Adrenal gland (tissue), 12 donors: Measurements from ENCODE around the gene CORO2A. TPM values are rescaled to one million over a fixed set of nuclear protein-coding genes. Genes with fewer than 3 reads are reported as not detected.

Experiments used
- DNase-seq, 7 donors: peaks; one replicate each; pipeline ENCODE4 v3.0.0-alpha.2; 2019 to 2020
- H3K27ac ChIP-seq, 5 donors: fragments of 200-600 bp; sonication (generic) in 4 of 5; 1 replicate in 3 of 5; 2 replicates in 2 of 5; pipeline versions ENCODE4 v1.5.1 to v1.8.0; 2016 to 2020; ENCODE audit warnings: mild to moderate bottlenecking in 1 of 5
- H3K27me3 ChIP-seq: fragments of 200-600 bp; 2 replicates; pipeline ENCODE4 v1.8.0; 2021
- H3K36me3 ChIP-seq, 2 donors: fragments of 200-600 bp; replicated peaks in 1 of 2; 1 replicate in 1 of 2; 2 replicates in 1 of 2; pipeline versions ENCODE4 v1.5.1 to v1.8.0; 2018 to 2022
- H3K4me1 ChIP-seq, 2 donors: fragments of 200-600 bp; replicated peaks in 1 of 2; 1 replicate in 1 of 2; 2 replicates in 1 of 2; pipeline versions ENCODE4 v1.5.1 to v1.8.0; 2018 to 2021
- H3K4me3 ChIP-seq, 4 donors: fragments of 200-600 bp; sonication (generic) in 3 of 4; one replicate each; pipeline ENCODE4 v1.5.1; 2016 to 2018
- H3K9me3 ChIP-seq, 3 donors: fragments of 200-600 bp; sonication (generic) in 1 of 3; replicated peaks in 1 of 3; 1 replicate in 2 of 3; 2 replicates in 1 of 3; pipeline versions ENCODE4 v1.5.1 to v1.8.0; 2016 to 2021
- POLR2A ChIP-seq, 2 donors: fragments of 450-650 bp; IDR thresholded peaks; one replicate each; pipeline ENCODE4 v1.6.1; 2017; ENCODE audit warnings: antibody characterized with exemption in 2 of 2, mild to moderate bottlenecking in 2 of 2, moderate library complexity in 1 of 2
- WGBS, 4 donors: extraction: QIAGEN DNeasy Blood & Tissue Kit in 2 of 4; methylation state at CpG; one replicate each; pipeline versions ENCODE4 v1.1.5 to v1.1.7; 2013 to 2017; 5-methylcytosine and 5-hydroxymethylcytosine counted together
- intact Hi-C, 2 donors: fragments of 100-400 bp; cut with DNase I; formaldehyde crosslinking; loops; one replicate each; pipeline versions ENCODE4 v1.14.1 to v1.15.0; 2022 to 2023
- polyA plus RNA-seq, 3 donors: library from polyadenylated mRNA; stranded (reverse); fragments of 200-250 nt in 2 of 3; fragments of 350-450 nt in 1 of 3; fragmentation: Illumina TruSeq in 1 of 3; extraction: RNeasy Lipid Tissue Mini Kit (QIAGEN cat#74804) in 1 of 3; gene quantifications; one replicate each; pipeline ENCODE4 v1.2.3, GENCODE V29; 2013 to 2014
- total RNA-seq, 9 donors: library from RNA; depleted of rRNA in 4 of 9; stranded (reverse); fragments of >200 nt in 4 of 9; fragments of 120-200 nt in 1 of 9; fragmentation: NEBNext Ultra II Directional in 1 of 9; extraction: Animal tissue kit (Norgen Biotek cat#: 25700) in 1 of 9; gene quantifications; one replicate each; pipeline versions ENCODE4 v1.1.0 to v1.2.4, GENCODE V29; 2013 to 2023
- TF ChIP-seq, protein P1 (sequence below), 6 experiments: fragments of 450-650 bp in 4 of 6; fragments of 200-600 bp in 2 of 6; sonication (generic) in 1 of 6; IDR thresholded peaks; 1 replicate in 5 of 6; 2 replicates in 1 of 6; pipeline versions ENCODE4 v1.5.1 to v1.8.0; 2016 to 2021; ENCODE audit warnings: antibody characterized with exemption in 6 of 6, mild to moderate bottlenecking in 2 of 6, moderate library complexity in 1 of 6
- donor health status: healthy with polysubstance abuse.
- donor health status: Bipolar disorder and iron deficiency.
- donor health status: DM: yes; HTN: yes; CAD: no.
- donor health status: DM: no; HTN: no; CAD: no.
- donor health status: DM: no; HTN: no; CAD: no.
- donor health status: DM: yes; HTN: yes; CAD: no.

Gene CORO2A
- total and polyA plus RNA-seq, 12 donors: 0.06 to 3.9 (median 1.2) TPM

DNA sequence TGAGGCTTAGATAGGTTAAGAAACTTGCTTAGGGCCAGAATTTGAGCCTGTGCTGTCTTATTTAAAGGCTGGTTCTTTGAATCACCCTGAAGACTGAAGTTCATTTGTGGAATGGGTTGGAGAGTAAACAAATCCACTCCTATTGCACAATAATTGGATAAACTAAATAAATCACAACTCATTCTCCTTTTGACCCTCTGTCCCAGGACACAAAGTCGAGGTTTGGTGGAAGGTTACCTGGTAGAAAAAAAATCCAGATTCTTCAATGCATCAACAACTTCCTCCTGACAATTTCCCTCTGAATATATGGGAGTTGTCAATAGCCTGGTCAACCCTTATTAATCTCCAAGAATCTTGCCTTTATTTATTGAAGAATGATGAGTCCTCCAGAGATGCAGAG is 34.1 kb upstream of the CORO2A start:
- H3K9me3 ChIP-seq: no peaks in the 10 kb centered on the region
- DNase-seq: no peak
- H3K4me3 ChIP-seq: no peak overlapping the region
- intact Hi-C loops: no loop called here
- no peak overlapping the region for H3K27ac ChIP-seq
- H3K4me1 ChIP-seq: no peaks in the 10 kb centered on the region
- H3K36me3 ChIP-seq: peaks cover 0 to 14% of the 10 kb centered on the region in 2 donors
- WGBS, 4 donors: 31 to 39% (median 36%) methylated on average over 1 of the region's 1 CpG
- no peak for TF ChIP-seq POLR2A (IDR thresholded peaks at IDR 0.05)
- TF ChIP-seq, protein P1, sequence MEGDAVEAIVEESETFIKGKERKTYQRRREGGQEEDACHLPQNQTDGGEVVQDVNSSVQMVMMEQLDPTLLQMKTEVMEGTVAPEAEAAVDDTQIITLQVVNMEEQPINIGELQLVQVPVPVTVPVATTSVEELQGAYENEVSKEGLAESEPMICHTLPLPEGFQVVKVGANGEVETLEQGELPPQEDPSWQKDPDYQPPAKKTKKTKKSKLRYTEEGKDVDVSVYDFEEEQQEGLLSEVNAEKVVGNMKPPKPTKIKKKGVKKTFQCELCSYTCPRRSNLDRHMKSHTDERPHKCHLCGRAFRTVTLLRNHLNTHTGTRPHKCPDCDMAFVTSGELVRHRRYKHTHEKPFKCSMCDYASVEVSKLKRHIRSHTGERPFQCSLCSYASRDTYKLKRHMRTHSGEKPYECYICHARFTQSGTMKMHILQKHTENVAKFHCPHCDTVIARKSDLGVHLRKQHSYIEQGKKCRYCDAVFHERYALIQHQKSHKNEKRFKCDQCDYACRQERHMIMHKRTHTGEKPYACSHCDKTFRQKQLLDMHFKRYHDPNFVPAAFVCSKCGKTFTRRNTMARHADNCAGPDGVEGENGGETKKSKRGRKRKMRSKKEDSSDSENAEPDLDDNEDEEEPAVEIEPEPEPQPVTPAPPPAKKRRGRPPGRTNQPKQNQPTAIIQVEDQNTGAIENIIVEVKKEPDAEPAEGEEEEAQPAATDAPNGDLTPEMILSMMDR (IDR thresholded peaks at IDR 0.05): no peak
- no peaks in the 10 kb centered on the region for H3K27me3 ChIP-seq

DNA sequence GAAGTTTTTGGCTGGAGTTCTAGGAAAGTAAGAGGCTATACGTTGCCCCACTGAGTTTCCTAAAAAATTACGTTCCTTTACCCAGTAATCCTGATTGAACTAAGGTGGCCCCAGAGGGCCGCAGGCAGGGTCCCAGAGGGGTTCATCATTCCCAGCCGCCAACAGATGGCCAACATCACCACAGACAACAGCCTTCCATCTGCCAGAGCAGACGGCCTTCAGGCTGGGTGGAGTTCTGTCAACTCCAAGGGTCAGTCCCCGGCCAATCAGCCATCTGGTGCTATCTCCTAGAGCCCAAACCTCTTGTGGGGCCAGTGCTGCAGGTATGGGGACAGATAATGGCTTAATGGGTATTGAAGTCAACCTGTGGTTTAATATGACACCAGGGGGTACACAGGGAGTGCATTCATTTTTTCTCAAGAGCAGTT is 32.6 kb upstream of the CORO2A start:
- WGBS, 4 donors: 80 to 94% (median 89%) methylated on average over 1 to 6 of the region's 6 CpGs

DNA sequence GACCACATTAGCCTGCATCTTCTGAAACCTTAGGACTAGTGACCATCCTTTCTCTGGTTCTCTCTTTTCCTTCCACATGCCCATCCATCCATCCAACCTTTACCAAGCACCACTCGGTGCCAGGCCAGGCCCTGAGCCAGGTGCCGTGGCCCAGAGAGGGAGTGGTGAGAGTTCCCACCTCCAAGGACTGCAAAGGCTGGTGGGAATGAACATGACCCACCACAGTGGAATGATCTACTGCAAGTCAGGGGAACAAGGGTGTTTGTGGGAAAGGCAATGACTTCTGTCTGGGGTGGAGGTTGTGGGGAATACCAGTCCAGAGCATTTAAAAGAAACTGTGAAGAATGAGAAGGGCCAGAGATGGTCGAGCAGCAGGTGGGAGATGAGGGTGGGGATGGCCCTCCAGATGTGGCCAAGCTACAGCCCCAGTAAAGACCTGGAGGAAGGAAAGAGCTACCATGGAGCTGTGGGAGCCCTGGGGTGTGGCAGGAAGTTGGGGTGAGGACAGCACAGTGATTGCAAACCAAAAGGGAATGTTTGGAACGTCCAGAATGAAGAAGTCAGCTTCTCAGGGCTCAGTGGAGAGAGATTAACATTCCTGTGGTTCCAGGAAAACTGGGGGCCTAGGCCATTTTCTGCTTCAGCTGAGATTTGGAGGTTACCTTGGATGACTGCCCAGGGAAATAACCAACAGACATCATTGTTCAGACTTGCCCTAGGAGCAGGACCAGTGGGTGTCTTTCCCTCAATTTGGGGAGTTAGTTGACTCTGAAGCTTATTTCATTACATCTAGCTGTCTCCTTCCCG is 30.7 kb upstream of the CORO2A start:
- Histone ChIP-seq H3K9me3 (no peaks in the 10 kb centered on the region), H3K4me1 (no peaks in the 10 kb centered on the region), H3K4me3 (no peak overlapping the region), H3K36me3 (peaks cover 0 to 15% of the 10 kb centered on the region in 2 donors), H3K27me3 (no peaks in the 10 kb centered on the region), H3K27ac (peak overlapping the region in 1 of 5 donors; percentile 66)
- 64 to 74% (median 68%) methylated on average over 5 of the region's 5 CpGs for WGBS, 4 donors
- intact Hi-C loops: no loop called here
- TF ChIP-seq, protein P1 (IDR thresholded peaks at IDR 0.05): no peak
- TF ChIP-seq POLR2A (IDR thresholded peaks at IDR 0.05): no peak
- peak in 2 of 7 donors; percentile 26 to 56 for DNase-seq

More for the DNA sequence above, 32.6 kb upstream of the CORO2A start:
- Histone ChIP-seq H3K4me3 (no peak overlapping the region), H3K4me1 (no peaks in the 10 kb centered on the region), H3K9me3 (no peaks in the 10 kb centered on the region), H3K27ac (no peak overlapping the region), H3K36me3 (peaks cover 0 to 25% of the 10 kb centered on the region in 2 donors), H3K27me3 (no peaks in the 10 kb centered on the region)
- intact Hi-C loops: no loop called here
- TF ChIP-seq, protein P1 (IDR thresholded peaks at IDR 0.05): no peak
- TF ChIP-seq POLR2A (IDR thresholded peaks at IDR 0.05): no peak
- DNase-seq: no peak

DNA sequence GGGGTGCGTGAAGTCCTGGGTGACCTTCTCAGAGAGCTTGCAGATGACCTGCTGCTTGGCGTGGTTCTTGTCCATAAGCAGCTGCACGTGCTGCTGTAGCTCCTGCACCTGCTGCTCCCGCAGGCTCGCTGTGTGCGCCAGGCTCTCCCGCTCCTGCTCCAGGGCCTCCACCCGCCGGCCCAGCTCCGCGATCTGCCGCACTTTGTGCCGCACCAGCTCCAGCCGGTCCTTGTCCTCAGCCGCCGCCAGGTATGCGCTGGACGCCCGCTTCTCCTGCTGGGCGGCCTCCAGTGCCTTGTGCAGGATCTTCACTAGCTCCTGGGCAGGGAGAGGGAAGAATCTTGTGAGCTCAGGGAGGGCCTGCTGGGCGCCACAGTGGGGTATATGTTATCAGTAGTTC is 28.5 kb upstream of the CORO2A start:
- no peak overlapping the region for H3K27ac ChIP-seq
- 93 to 97% (median 96%) methylated on average over 7 to 21 of the region's 21 CpGs for WGBS, 4 donors
- no peak for DNase-seq
- no peak overlapping the region for H3K4me3 ChIP-seq
- peaks cover 0 to 12% of the 10 kb centered on the region in 2 donors for H3K36me3 ChIP-seq
- no peaks in the 10 kb centered on the region for H3K9me3 ChIP-seq
- no peaks in the 10 kb centered on the region for H3K4me1 ChIP-seq
- H3K27me3 ChIP-seq: no peaks in the 10 kb centered on the region
- TF ChIP-seq, protein P1 (IDR thresholded peaks at IDR 0.05): no peak
- no peak for TF ChIP-seq POLR2A (IDR thresholded peaks at IDR 0.05)
- intact Hi-C loops: no loop called here
